Measurements from ENCODE around the gene BAHCC1. TPM values are rescaled to one million over a fixed set of nuclear protein-coding genes. Genes with fewer than 3 reads are reported as not detected.

The BAHCC1 gene
- total RNA-seq, 1 experiment from 2014 or later: 0.17 TPM

DNA sequence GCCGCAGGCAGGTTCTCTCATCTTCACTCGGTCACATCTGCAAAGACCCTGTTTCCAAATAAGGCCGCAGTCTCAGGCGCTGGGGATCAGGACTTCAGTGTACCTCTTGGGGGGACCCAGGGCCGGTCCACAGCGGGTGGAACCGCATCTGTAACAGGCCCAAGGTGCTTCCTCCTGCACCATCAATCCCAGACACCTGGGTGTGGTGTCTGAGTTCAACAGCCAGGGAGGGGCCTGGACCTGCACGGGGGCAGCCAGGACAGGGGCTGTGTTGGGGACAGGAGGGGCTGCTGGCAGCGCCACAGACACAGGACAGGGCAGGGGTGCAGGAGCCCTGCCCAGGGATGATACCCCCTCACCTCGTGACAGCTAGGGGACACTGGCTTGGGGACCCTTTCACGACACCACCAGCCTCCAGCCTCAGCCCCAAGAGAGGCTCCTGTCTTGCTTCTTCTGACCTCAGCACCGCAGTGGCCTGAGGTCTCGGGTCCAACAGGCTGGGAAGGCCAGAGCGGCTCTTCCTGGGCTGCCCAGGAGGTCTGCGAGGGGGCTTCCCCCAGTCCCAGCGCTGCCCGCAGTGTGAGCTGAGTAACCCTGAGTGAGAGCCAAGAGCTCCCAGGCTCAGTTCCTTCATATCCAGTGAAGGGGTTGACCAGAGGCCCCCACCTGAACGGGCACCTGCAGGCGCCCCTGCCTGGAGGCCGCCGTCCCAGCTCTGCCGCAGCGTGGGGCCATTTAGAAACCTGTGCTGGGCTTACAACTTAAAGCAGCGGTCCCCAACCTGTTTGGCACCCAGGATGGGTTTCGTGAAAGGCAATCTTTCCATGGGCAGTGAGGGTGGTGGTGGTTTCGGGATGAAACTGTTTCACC lies 30.7 kb upstream of the BAHCC1 start:
- peaks cover 64% of the 10 kb centered on the region for H3K27me3 Mint-ChIP-seq (ENCODE audit: unreplicated experiment)
- BruUV-seq (replicated peaks): no TSS peak
- intact Hi-C loops (cut with micrococcal nuclease; ENCODE audit: unreplicated experiment): no loop called here

DNA sequence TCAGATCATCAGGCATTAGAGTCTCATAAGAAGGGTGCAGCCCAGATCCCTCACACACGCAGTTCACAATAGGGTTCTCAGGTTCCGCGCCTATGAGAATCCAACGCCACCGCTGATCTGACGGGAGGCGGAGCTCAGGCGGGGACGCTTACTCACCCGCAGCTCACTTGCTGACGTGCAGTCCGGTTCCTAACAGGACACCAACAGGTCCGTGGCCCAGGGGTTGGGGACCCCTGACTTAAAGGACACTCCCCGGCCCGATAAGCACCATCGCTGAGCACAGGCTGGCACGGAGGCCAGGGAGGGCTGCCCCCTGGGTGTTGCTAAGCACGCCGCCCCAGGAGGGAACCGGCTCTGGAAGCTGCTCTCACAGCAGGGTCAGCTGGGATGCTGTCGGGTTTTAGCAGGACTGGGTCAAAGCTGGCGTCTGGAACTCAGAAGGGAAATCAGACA lies 30.1 kb upstream of the BAHCC1 start:
- intact Hi-C loops (cut with micrococcal nuclease; ENCODE audit: unreplicated experiment): no loop called here
- TF ChIP-seq, protein P1, sequence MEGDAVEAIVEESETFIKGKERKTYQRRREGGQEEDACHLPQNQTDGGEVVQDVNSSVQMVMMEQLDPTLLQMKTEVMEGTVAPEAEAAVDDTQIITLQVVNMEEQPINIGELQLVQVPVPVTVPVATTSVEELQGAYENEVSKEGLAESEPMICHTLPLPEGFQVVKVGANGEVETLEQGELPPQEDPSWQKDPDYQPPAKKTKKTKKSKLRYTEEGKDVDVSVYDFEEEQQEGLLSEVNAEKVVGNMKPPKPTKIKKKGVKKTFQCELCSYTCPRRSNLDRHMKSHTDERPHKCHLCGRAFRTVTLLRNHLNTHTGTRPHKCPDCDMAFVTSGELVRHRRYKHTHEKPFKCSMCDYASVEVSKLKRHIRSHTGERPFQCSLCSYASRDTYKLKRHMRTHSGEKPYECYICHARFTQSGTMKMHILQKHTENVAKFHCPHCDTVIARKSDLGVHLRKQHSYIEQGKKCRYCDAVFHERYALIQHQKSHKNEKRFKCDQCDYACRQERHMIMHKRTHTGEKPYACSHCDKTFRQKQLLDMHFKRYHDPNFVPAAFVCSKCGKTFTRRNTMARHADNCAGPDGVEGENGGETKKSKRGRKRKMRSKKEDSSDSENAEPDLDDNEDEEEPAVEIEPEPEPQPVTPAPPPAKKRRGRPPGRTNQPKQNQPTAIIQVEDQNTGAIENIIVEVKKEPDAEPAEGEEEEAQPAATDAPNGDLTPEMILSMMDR (IDR thresholded peaks at IDR 0.05; ENCODE audit: unreplicated experiment): no peak
- no TSS peak for BruUV-seq (replicated peaks)
- H3K4me3 Mint-ChIP-seq (ENCODE audit: low read depth, unreplicated experiment): peak overlapping the region; percentile 67
- peaks cover 44% of the 10 kb centered on the region for H3K4me1 Mint-ChIP-seq (ENCODE audit: low read depth, unreplicated experiment)
- peak; percentile 71 for DNase-seq
- no peaks in the 10 kb centered on the region for H3K9me3 Mint-ChIP-seq (ENCODE audit: low read depth, unreplicated experiment)
- peaks cover 15% of the 10 kb centered on the region for H3K36me3 Mint-ChIP-seq (ENCODE audit: insufficient read depth, unreplicated experiment)
- H3K27me3 Mint-ChIP-seq (ENCODE audit: unreplicated experiment): peaks cover 64% of the 10 kb centered on the region
- H3K27ac Mint-ChIP-seq (ENCODE audit: unreplicated experiment): peak overlapping the region; percentile 64
- CTCF ChIA-PET: interaction anchor here (0.7 to 2.5 kb wide), 6 partner anchors 14 to 119 kb away, joined by 3 to 7 read pairs (median 6); partner anchors contain the start of gene BAHCC1

More for the DNA sequence above, 30.7 kb upstream of the BAHCC1 start:
- peak overlapping the region; percentile 67 for H3K4me3 Mint-ChIP-seq (ENCODE audit: low read depth, unreplicated experiment)
- TF ChIP-seq, protein P1 (IDR thresholded peaks at IDR 0.05; ENCODE audit: unreplicated experiment): no peak
- CTCF ChIA-PET: interaction anchor here (0.7 to 2.5 kb wide), 5 partner anchors 15 to 120 kb away, joined by 3 to 7 read pairs (median 6); partner anchors contain the start of gene BAHCC1
- peaks cover 15% of the 10 kb centered on the region for H3K36me3 Mint-ChIP-seq (ENCODE audit: insufficient read depth, unreplicated experiment)
- peaks cover 44% of the 10 kb centered on the region for H3K4me1 Mint-ChIP-seq (ENCODE audit: low read depth, unreplicated experiment)
- no peak for DNase-seq
- no peaks in the 10 kb centered on the region for H3K9me3 Mint-ChIP-seq (ENCODE audit: low read depth, unreplicated experiment)
- H3K27ac Mint-ChIP-seq (ENCODE audit: unreplicated experiment): no peak overlapping the region

DNA sequence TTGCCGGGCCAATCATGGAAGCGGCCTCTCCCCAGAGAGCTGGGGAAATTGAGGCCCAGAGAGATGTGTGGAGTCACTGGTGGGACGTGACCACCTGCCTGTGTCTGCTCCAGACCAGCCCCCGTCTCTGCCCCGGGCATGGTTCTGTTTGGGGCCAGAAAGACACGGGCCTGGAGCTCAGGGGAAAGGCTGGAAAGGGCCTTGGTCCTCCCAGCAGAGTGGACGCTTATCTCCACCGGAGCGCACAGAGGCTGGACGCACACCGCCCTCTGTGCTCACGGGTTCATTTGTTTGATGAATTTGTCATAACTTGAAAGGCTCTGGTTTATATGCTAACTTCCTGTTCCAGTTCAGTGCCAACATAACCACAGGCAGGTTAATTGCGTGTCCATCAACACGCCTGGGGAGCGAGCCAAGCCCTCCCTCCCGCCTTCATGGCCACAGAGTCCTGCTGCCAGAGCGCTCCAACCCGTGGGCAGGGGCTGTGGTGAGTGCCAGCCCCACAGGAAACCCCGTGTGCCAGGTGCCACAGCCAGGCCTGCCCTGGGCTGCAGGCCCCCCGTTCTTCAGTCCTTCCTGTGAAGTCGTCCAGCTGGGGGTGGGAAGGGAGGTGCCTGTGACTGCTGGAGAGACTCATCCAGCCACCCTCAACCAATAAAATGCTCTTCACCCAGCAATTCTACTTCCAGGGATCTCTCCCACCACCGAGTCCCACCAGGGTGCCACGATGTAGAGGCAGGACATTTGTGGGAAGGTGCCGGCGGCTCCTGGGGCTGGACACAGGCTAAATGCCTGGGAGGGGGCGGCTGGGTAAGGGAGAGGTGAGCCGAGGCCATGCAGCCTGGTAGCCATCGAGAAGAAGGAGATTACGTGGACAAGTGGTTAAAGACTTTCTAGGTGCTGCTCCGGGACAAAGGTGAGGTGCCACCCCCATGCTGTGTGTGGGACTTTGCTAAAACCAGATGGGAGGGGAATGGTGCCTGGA lies 29.4 kb upstream of the BAHCC1 start:
- peak; percentile 79 for DNase-seq
- H3K27ac Mint-ChIP-seq (ENCODE audit: unreplicated experiment): peak overlapping the region; percentile 64
- H3K4me3 Mint-ChIP-seq (ENCODE audit: low read depth, unreplicated experiment): peak overlapping the region; percentile 67

More for the DNA sequence above, 29.4 kb upstream of the BAHCC1 start:
- CTCF ChIA-PET: interaction anchor here (0.6 to 2.5 kb wide), 6 partner anchors 14 to 347 kb away, joined by 3 to 7 read pairs (median 6); partner anchors contain the start of gene BAHCC1
- H3K9me3 Mint-ChIP-seq (ENCODE audit: low read depth, unreplicated experiment): no peaks in the 10 kb centered on the region
- peaks cover 37% of the 10 kb centered on the region for H3K4me1 Mint-ChIP-seq (ENCODE audit: low read depth, unreplicated experiment)
- H3K36me3 Mint-ChIP-seq (ENCODE audit: insufficient read depth, unreplicated experiment): peaks cover 15% of the 10 kb centered on the region
- H3K27me3 Mint-ChIP-seq (ENCODE audit: unreplicated experiment): peaks cover 60% of the 10 kb centered on the region
- TF ChIP-seq, protein P1 (IDR thresholded peaks at IDR 0.05; ENCODE audit: unreplicated experiment): no peak
- no TSS peak for BruUV-seq (replicated peaks)
- intact Hi-C loops (cut with micrococcal nuclease; ENCODE audit: unreplicated experiment): no loop called here

Data from Calu3 (cell line).